Psoas muscle (tissue), 8 donors: ENCODE results near the gene TENM3. TPM values are rescaled to one million over a fixed set of nuclear protein-coding genes. Genes with fewer than 3 reads are reported as not detected.

Experiments used
- ATAC-seq, 4 donors: fragments of 200-7000 bp; cut with Tn5 transposase; one replicate each; pipeline ENCODE4 v1.9.1; 2020; ENCODE audit warnings: moderate library complexity in 3 of 4, mild to moderate bottlenecking in 2 of 4
- DNase-seq, 2 donors: peaks; one replicate each; pipeline ENCODE4 v3.0.0-alpha.2; 2020
- H3K27ac ChIP-seq: fragments of 200-600 bp; one replicate; pipeline ENCODE4 v1.8.0; 2022
- H3K27me3 ChIP-seq, 3 donors: fragments of 200-600 bp in 1 of 3; one replicate each; pipeline versions ENCODE4 v1.6.1 to v1.8.0; 2013 to 2022; ENCODE audit warnings: low read length in 2 of 3, mild to moderate bottlenecking in 2 of 3, moderate library complexity in 1 of 3; ENCODE audit not compliant: insufficient read depth in 3 of 3
- H3K36me3 ChIP-seq, 2 donors: fragments of 200-600 bp in 1 of 2; one replicate each; pipeline versions ENCODE4 v1.6.1 to v1.8.0; 2013 to 2022; ENCODE audit warnings: low read depth in 1 of 2, mild to moderate bottlenecking in 1 of 2, moderate library complexity in 1 of 2; ENCODE audit not compliant: insufficient read depth in 1 of 2
- H3K4me1 ChIP-seq: fragments of 200-600 bp; one replicate; pipeline ENCODE4 v1.8.0; 2022
- H3K4me3 ChIP-seq: fragments of 200-600 bp; one replicate; pipeline ENCODE4 v1.8.0; 2022; ENCODE audit warnings: mild to moderate bottlenecking
- H3K9me3 ChIP-seq: fragments of 200-600 bp; one replicate; pipeline ENCODE4 v1.8.0; 2022
- WGBS, 3 donors: extraction: QIAGEN DNeasy Blood & Tissue Kit; methylation state at CpG; one replicate each; pipeline versions ENCODE4 v1.1.6 to v1.1.7; 2013; 5-methylcytosine and 5-hydroxymethylcytosine counted together
- intact Hi-C, 2 donors: fragments of 100-400 bp; cut with DNase I; formaldehyde crosslinking; loops; one replicate each; pipeline versions ENCODE4 v1.11.0 to v1.14.2; 2022
- polyA plus RNA-seq, 3 donors: library from polyadenylated mRNA; stranded (reverse); fragments of 200-250 nt; gene quantifications; one replicate each; pipeline ENCODE4 v1.2.3, GENCODE V29; 2013
- total RNA-seq, 4 donors: library from RNA; stranded (reverse); fragmentation: NEBNext Ultra II Directional in 2 of 4; extraction: Animal tissue kit (Norgen Biotek cat#: 25700) in 2 of 4; gene quantifications; one replicate each; pipeline versions ENCODE4 v1.2.1 to v1.2.4, GENCODE V29; 2021 to 2023
- TF ChIP-seq, protein P1 (sequence below): fragments of 200-600 bp; IDR thresholded peaks from one replicate; pipeline ENCODE4 v1.8.0; 2022; ENCODE audit warnings: antibody characterized with exemption
- donor health status: healthy with polysubstance abuse.
- donor health status: DM: no; HTN: no; CAD: no; lungs with moderate emphysema.
- donor health status: Bipolar disorder and iron deficiency.
- donor health status: healthy.
- donor health status: DM: yes; HTN: yes; CAD: no.
- donor health status: DM: no; HTN: no; CAD: no.
- donor health status: DM: no; HTN: no; CAD: no.
- donor health status: DM: yes; HTN: yes; CAD: no.

Gene TENM3
- total and polyA plus RNA-seq, 7 donors, result 0.48 to 11.6 (median 5.3) TPM

DNA sequence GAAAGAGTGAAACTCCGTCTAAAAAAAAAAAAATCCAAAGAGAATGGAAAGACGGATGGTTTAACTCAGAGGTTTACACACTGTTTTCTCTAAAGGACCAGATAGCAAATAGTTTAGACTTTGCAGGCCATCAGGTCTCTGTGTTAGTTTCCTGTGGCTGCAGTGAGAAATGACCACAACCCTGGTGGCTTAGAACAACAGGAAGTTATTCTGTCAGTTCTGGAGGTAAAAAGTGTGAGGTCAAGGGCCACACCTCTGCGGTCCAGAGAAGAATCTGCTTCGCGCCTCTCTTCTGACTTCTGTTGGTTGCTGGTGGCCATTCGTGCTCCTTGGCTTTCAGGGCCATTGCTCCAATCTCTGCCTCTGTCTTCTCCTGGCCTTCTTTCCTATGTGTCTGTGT is 76.9 kb downstream of the TENM3 start:
- TF ChIP-seq, protein P1, sequence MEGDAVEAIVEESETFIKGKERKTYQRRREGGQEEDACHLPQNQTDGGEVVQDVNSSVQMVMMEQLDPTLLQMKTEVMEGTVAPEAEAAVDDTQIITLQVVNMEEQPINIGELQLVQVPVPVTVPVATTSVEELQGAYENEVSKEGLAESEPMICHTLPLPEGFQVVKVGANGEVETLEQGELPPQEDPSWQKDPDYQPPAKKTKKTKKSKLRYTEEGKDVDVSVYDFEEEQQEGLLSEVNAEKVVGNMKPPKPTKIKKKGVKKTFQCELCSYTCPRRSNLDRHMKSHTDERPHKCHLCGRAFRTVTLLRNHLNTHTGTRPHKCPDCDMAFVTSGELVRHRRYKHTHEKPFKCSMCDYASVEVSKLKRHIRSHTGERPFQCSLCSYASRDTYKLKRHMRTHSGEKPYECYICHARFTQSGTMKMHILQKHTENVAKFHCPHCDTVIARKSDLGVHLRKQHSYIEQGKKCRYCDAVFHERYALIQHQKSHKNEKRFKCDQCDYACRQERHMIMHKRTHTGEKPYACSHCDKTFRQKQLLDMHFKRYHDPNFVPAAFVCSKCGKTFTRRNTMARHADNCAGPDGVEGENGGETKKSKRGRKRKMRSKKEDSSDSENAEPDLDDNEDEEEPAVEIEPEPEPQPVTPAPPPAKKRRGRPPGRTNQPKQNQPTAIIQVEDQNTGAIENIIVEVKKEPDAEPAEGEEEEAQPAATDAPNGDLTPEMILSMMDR, result no peak
- no peaks in the 10 kb centered on the region for H3K27me3 ChIP-seq
- WGBS, 3 donors, result 71 to 76% (median 71%) methylated on average over 6 of the region's 6 CpGs
- no peak for DNase-seq
- no peaks in the 10 kb centered on the region for H3K36me3 ChIP-seq
- H3K9me3 ChIP-seq, result no peaks in the 10 kb centered on the region
- no peak overlapping the region for H3K27ac ChIP-seq
- no peaks in the 10 kb centered on the region for H3K4me1 ChIP-seq
- no peak for ATAC-seq
- no peak overlapping the region for H3K4me3 ChIP-seq
- intact Hi-C loops, result no loop called here

DNA sequence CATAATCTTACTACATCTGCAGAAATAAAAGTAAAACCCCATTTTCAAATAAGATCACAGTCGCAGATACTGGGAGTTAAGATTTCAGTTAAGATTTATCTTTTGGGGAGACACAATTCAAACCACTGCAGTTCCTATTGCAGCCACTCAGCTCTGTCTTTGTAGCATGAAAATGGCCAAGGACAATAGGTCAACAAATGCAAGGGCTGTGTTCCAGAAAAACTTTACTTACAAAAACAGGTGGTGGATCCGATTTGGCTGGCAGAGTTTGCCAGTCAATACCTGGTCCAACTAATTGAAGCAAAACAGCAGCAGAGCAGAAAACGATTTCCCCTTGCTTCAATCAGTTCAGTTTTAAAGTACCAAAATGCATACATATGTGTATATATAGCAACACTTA is 77.4 kb downstream of the TENM3 start:
- ATAC-seq, result no peak
- DNase-seq, result no peak
- WGBS, 3 donors, result 29 to 41% (median 40%) methylated on average over 3 of the region's 3 CpGs
- H3K27ac ChIP-seq, result no peak overlapping the region
- H3K4me3 ChIP-seq, result no peak overlapping the region
- TF ChIP-seq, protein P1, result no peak
- no peaks in the 10 kb centered on the region for H3K9me3 ChIP-seq
- H3K36me3 ChIP-seq, result no peaks in the 10 kb centered on the region
- no peaks in the 10 kb centered on the region for H3K27me3 ChIP-seq
- no peaks in the 10 kb centered on the region for H3K4me1 ChIP-seq
- intact Hi-C loops, result no loop called here

DNA sequence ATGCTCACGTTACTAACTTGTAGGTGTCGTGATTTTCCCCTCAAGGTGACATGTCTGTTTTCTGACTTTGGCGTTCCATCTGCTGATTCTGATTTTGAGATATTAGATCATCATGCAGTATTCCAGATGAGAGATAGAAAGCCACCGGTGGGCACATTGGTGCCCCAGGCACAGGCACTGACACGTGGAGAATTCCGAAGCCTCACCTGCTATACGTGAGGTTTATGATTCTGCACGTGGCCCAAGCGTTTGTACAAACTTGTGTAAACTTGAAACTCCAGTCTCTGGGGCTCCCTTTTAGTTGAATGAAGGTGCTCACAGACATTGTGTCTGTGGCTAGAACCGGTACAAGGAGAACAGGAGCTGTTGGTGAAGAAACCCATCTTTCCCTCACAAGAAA is 81.1 kb downstream of the TENM3 start:
- intact Hi-C loops, result no loop called here
- Histone ChIP-seq H3K9me3 (no peaks in the 10 kb centered on the region), H3K4me3 (no peak overlapping the region), H3K27me3 (no peaks in the 10 kb centered on the region), H3K4me1 (no peaks in the 10 kb centered on the region), H3K27ac (no peak overlapping the region), H3K36me3 (no peaks in the 10 kb centered on the region)
- TF ChIP-seq, protein P1, result no peak
- ATAC-seq (no peak), DNase-seq (no peak)
- 90 to 93% (median 93%) methylated on average over 10 of the region's 10 CpGs for WGBS, 3 donors

DNA sequence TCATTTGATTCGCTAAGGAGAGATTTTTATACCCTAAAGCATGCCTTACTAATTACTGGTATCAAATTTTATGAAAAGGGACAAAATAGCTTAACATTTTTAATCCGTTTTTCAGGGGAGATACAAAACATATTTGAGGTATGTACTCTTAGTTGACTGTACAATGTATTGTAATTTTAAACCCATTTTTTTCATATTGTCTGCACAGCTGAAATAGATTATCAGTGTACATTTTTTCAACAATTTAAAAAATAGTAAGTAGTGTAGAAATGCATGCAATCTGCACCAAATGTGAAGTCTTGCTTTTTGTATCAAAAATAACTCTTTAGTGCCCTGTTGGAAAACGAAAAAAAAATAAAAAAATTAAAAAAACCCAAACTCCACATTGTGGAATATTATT is 82.2 kb downstream of the TENM3 start:
- no peak overlapping the region for H3K4me3 ChIP-seq

DNA sequence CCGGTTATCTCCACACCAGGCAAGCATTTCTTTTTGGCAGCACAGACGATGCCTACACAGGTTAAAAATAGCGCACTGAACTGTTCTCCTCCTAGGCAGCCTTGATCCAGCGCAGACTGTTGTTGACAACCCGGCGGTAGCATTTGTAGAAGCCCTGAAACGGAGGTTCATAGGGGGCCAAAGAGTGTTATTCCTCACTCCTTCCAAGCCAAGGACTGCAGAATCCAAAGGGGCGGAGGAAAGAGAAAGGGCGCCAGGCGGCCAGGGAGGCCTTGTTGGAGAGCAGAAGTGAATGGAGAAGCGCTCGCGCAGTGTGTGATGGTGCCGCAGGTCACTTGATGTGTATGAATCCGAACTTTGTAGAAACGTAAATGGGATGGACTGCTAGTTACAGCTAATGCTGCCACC is 82.7 kb downstream of the TENM3 start:
- H3K4me3 ChIP-seq, result no peak overlapping the region

More for the DNA sequence above, 82.2 kb downstream of the TENM3 start:
- Histone ChIP-seq H3K27ac (no peak overlapping the region), H3K36me3 (no peaks in the 10 kb centered on the region), H3K4me1 (no peaks in the 10 kb centered on the region), H3K9me3 (no peaks in the 10 kb centered on the region), H3K27me3 (no peaks in the 10 kb centered on the region)
- DNase-seq (no peak), ATAC-seq (no peak)
- intact Hi-C loops, result no loop called here
- WGBS, 3 donors, result 50 to 51% (median 51%) methylated on average over 3 of the region's 3 CpGs
- TF ChIP-seq, protein P1, result no peak

More for the DNA sequence above, 82.7 kb downstream of the TENM3 start:
- Histone ChIP-seq H3K9me3 (no peaks in the 10 kb centered on the region), H3K4me1 (no peaks in the 10 kb centered on the region), H3K36me3 (no peaks in the 10 kb centered on the region), H3K27ac (no peak overlapping the region), H3K27me3 (no peaks in the 10 kb centered on the region)
- TF ChIP-seq, protein P1, result no peak
- 67 to 72% (median 72%) methylated on average over 16 of the region's 16 CpGs for WGBS, 3 donors
- DNase-seq (no peak), ATAC-seq (peak; percentile 58 to 77 (median 70))
- intact Hi-C loops, result no loop called here
